ENCODE measurements around the gene BORCS5. TPM values are rescaled to one million over a fixed set of nuclear protein-coding genes. Genes with fewer than 3 reads are reported as not detected.

BORCS5 gene
- total RNA-seq, 1 donor from 2014 or later: 35.8 TPM

- intact Hi-C loops (cut with DNase I): no loop called here
- ATAC-seq: no peak
- DNase-seq (ENCODE audit: low spot score): no peak
These were observed 89.9 kb downstream of the BORCS5 start for GRCh38 chr12:12446786-12447185.

GRCh38 chr12:12447236-12447635, 90.4 kb downstream of the BORCS5 start:
- intact Hi-C loops (cut with DNase I): no loop called here
- no peak for ATAC-seq
- no peak for DNase-seq (ENCODE audit: low spot score)

GRCh38 chr12:12447837-12448236, 91.0 kb downstream of the BORCS5 start:
- intact Hi-C loops (cut with DNase I): no loop called here
- no peak for ATAC-seq
- no peak for DNase-seq (ENCODE audit: low spot score)

- DNase-seq (ENCODE audit: low spot score): no peak
- ATAC-seq: peak; percentile 60
- intact Hi-C loops (cut with DNase I): no loop called here
These were observed 92.7 kb downstream of the BORCS5 start for GRCh38 chr12:12449533-12450025.

- no peak for DNase-seq (ENCODE audit: low spot score)
- ATAC-seq: no peak
- intact Hi-C loops (cut with DNase I): no loop called here
These were observed 93.2 kb downstream of the BORCS5 start for GRCh38 chr12:12450043-12450471.

GRCh38 chr12:12451098-12451497, 94.2 kb downstream of the BORCS5 start:
- intact Hi-C loops (cut with DNase I): no loop called here
- ATAC-seq: no peak
- no peak for DNase-seq (ENCODE audit: low spot score)

GRCh38 chr12:12452326-12452902, 95.5 kb downstream of the BORCS5 start:
- intact Hi-C loops (cut with DNase I): no loop called here
- DNase-seq (ENCODE audit: low spot score) (no peak), ATAC-seq (no peak)

GRCh38 chr12:12453635-12454034, 96.8 kb downstream of the BORCS5 start:
- no peak for DNase-seq (ENCODE audit: low spot score)
- ATAC-seq: no peak
- intact Hi-C loops (cut with DNase I): no loop called here

- DNase-seq (ENCODE audit: low spot score): no peak
- intact Hi-C loops (cut with DNase I): no loop called here
- no peak for ATAC-seq
These were observed 97.4 kb downstream of the BORCS5 start for GRCh38 chr12:12454315-12454714.

- no peak for DNase-seq (ENCODE audit: low spot score)
- intact Hi-C loops (cut with DNase I): no loop called here
- peak; percentile 67 for ATAC-seq
These were observed 99.8 kb downstream of the BORCS5 start for GRCh38 chr12:12456637-12457036.

- intact Hi-C loops (cut with DNase I): no loop called here
- ATAC-seq (no peak), DNase-seq (ENCODE audit: low spot score) (no peak)
These were observed 104.4 kb downstream of the BORCS5 start for GRCh38 chr12:12460935-12461922.

GRCh38 chr12:12461923-12462315, 105.0 kb downstream of the BORCS5 start:
- DNase-seq (ENCODE audit: low spot score) (no peak), ATAC-seq (no peak)
- intact Hi-C loops (cut with DNase I): no loop called here

- DNase-seq (ENCODE audit: low spot score) (no peak), ATAC-seq (no peak)
- intact Hi-C loops (cut with DNase I): no loop called here
These were observed 108.6 kb downstream of the BORCS5 start for GRCh38 chr12:12465522-12465921.

- DNase-seq (ENCODE audit: low spot score): no peak
- ATAC-seq: no peak
- intact Hi-C loops (cut with DNase I): no loop called here
These were observed 109.3 kb downstream of the BORCS5 start for GRCh38 chr12:12466157-12466556.

- intact Hi-C loops (cut with DNase I): no loop called here
- ATAC-seq (peak; percentile 43), DNase-seq (ENCODE audit: low spot score) (no peak)
These were observed 110.4 kb downstream of the BORCS5 start for GRCh38 chr12:12467264-12467663.

GRCh38 chr12:12467688-12468261, 110.9 kb downstream of the BORCS5 start:
- peak; percentile 96 for ATAC-seq
- DNase-seq (ENCODE audit: low spot score): peak; percentile 72
- intact Hi-C loops (cut with DNase I): no loop called here

- intact Hi-C loops (cut with DNase I): no loop called here
- DNase-seq (ENCODE audit: low spot score): no peak
- no peak for ATAC-seq
These were observed 111.7 kb downstream of the BORCS5 start for GRCh38 chr12:12468575-12468974.

GRCh38 chr12:12469386-12469785, 112.5 kb downstream of the BORCS5 start:
- intact Hi-C loops (cut with DNase I): no loop called here

GRCh38 chr12:12470751-12471306, 114.0 kb downstream of the BORCS5 start:
- DNase-seq (ENCODE audit: low spot score) (no peak), ATAC-seq (no peak)
- intact Hi-C loops (cut with DNase I): no loop called here

More at GRCh38 chr12:12469386-12469785, 112.5 kb downstream of the BORCS5 start:
- no peak for ATAC-seq
- DNase-seq (ENCODE audit: low spot score): no peak

Measured in sciatic nerve (tissue), 2 donors.